Bronchial epithelial cell (primary cell): ENCODE results near the gene SETBP1. TPM values are rescaled to one million over a fixed set of nuclear protein-coding genes. Genes with fewer than 3 reads are reported as not detected.

Experiments
- DNase-seq: peaks from one replicate; pipeline ENCODE4 v3.0.0-alpha.2; 2010; ENCODE audit warnings: low read depth
- FAIRE-seq: peaks from 2 replicates; lab custom pipeline; 2011; peaks lifted over from hg19 to GRCh38; lab: Jason Lieb, UNC
- H3K27me3 ChIP-seq: 2 replicates; pipeline ENCODE4 v1.5.1; 2011; ENCODE audit warnings: low read length; ENCODE audit not compliant: control insufficient read depth, insufficient read depth
- H3K36me3 ChIP-seq: 2 replicates; pipeline ENCODE4 v1.5.1; 2011; ENCODE audit warnings: low read length; ENCODE audit not compliant: control insufficient read depth, insufficient read depth
- H3K4me3 ChIP-seq: 2 replicates; pipeline ENCODE4 v1.5.1; 2011; ENCODE audit warnings: mild to moderate bottlenecking, low read depth, low read length, control low read depth
- CTCF ChIP-seq: IDR thresholded peaks from 2 replicates; pipeline ENCODE4 v1.5.1; 2011; ENCODE audit warnings: mild to moderate bottlenecking, moderate library complexity, low read length, control low read depth, inconsistent platforms; ENCODE audit not compliant: insufficient read depth, severe bottlenecking
- total RNA-seq: library from RNA; depleted of rRNA; stranded (reverse); fragments of >200 nt; gene quantifications from 2 replicates; pipeline ENCODE4 v1.2.1, GENCODE V29; 2014

The SETBP1 gene
- total RNA-seq, 1 donor from 2014 or later: 1.8 TPM

- no peak for TF ChIP-seq CTCF
- no peaks in the 10 kb centered on the region for H3K27me3 ChIP-seq
- FAIRE-seq (no peak), DNase-seq (no peak)
- no peaks in the 10 kb centered on the region for H3K36me3 ChIP-seq
- H3K4me3 ChIP-seq: no peak overlapping the region
Measured at GRCh38 chr18:44638034-44638540, 42.6 kb upstream of the SETBP1 start.

- FAIRE-seq: peak; percentile 28
- TF ChIP-seq CTCF: no peak
- DNase-seq: peak; percentile 89
Measured at GRCh38 chr18:44638811-44639210, 41.9 kb upstream of the SETBP1 start.

GRCh38 chr18:44643004-44643403 is 37.7 kb upstream of the SETBP1 start:
- FAIRE-seq (peak; percentile 68), DNase-seq (peak; percentile 57)
- no peak for TF ChIP-seq CTCF
- H3K4me3 ChIP-seq: no peak overlapping the region
- H3K27me3 ChIP-seq: no peaks in the 10 kb centered on the region
- H3K36me3 ChIP-seq: no peaks in the 10 kb centered on the region

More at GRCh38 chr18:44638811-44639210, 41.9 kb upstream of the SETBP1 start:
- Histone ChIP-seq H3K4me3 (no peak overlapping the region), H3K36me3 (no peaks in the 10 kb centered on the region), H3K27me3 (no peaks in the 10 kb centered on the region)

GRCh38 chr18:44651478-44651877 is 29.2 kb upstream of the SETBP1 start:
- peak; percentile 67 for DNase-seq
- no peaks in the 10 kb centered on the region for H3K36me3 ChIP-seq

GRCh38 chr18:44651918-44652572 is 28.6 kb upstream of the SETBP1 start:
- no peak for TF ChIP-seq CTCF
- H3K27me3 ChIP-seq: no peaks in the 10 kb centered on the region
- H3K36me3 ChIP-seq: no peaks in the 10 kb centered on the region
- no peak for FAIRE-seq
- no peak overlapping the region for H3K4me3 ChIP-seq
- DNase-seq: no peak

More at GRCh38 chr18:44651478-44651877, 29.2 kb upstream of the SETBP1 start:
- H3K27me3 ChIP-seq: no peaks in the 10 kb centered on the region
- no peak overlapping the region for H3K4me3 ChIP-seq
- TF ChIP-seq CTCF: no peak
- FAIRE-seq: no peak

GRCh38 chr18:44652722-44653121 is 28.0 kb upstream of the SETBP1 start:
- H3K27me3 ChIP-seq: no peaks in the 10 kb centered on the region
- H3K36me3 ChIP-seq: no peaks in the 10 kb centered on the region
- FAIRE-seq (no peak), DNase-seq (no peak)
- no peak for TF ChIP-seq CTCF
- no peak overlapping the region for H3K4me3 ChIP-seq
